SK-N-MC (cell line): ENCODE results near the gene NNT.

Source experiments
- EZH2 ChIP-seq: fragments of 200-600 bp; sonication (generic); IDR thresholded peaks from one replicate; pipeline ENCODE4 v1.6.1; 2017; ENCODE audit warnings: antibody characterized with exemption
- FOXP2 ChIP-seq: optimal IDR thresholded peaks from 2 replicates; pipeline ENCODE3; 2011; ENCODE audit warnings: mild to moderate bottlenecking, moderate library complexity; ENCODE audit not compliant: insufficient read depth; ENCODE audit errors: extremely low read length, control extremely low read depth
- POLR2AphosphoS5 ChIP-seq: IDR thresholded peaks from 2 replicates; pipeline ENCODE4 v1.6.1; 2012; ENCODE audit warnings: mild to moderate bottlenecking, low read depth, low read length, borderline replicate concordance

- TF ChIP-seq POLR2AphosphoS5 (no peak), EZH2 (no peak), FOXP2 (no peak)
Observed at GRCh38 chr5:43604699-43605098, 1.7 kb downstream of the NNT start.
